Measurements from ENCODE around the gene SEMA7A.
"Not testable (repeated sequence)": the region's sequence is repeated elsewhere in the genome, so short reads cannot be mapped to it uniquely, and the experiment has no call there.

Gene SEMA7A

GRCh38 chr15:74369084-74369745 is 64.5 kb downstream of the SEMA7A start:
- DNase-seq, result no peak

GRCh38 chr15:74368121-74368520 is 65.6 kb downstream of the SEMA7A start:
- DNase-seq, result no peak

GRCh38 chr15:74367296-74367854 is 66.4 kb downstream of the SEMA7A start, which contains the start of gene CYP11A1:
Gene CYP11A1, minus strand, starts transcription at chr15:74367646. Its CDS starts 61 bp downstream, at chr15:74367585.
- DNase-seq, result no peak

GRCh38 chr15:74365598-74366445 is 67.9 kb downstream of the SEMA7A start:
- no peak for DNase-seq

- no peak for DNase-seq
Observed at GRCh38 chr15:74364936-74365597, 68.7 kb downstream of the SEMA7A start.

GRCh38 chr15:74362482-74362881 is 71.3 kb downstream of the SEMA7A start:
- DNase-seq, result no peak

- DNase-seq, result not testable (repeated sequence)
Observed at GRCh38 chr15:74360855-74361254, 72.9 kb downstream of the SEMA7A start.

- not testable (repeated sequence) for DNase-seq
Observed at GRCh38 chr15:74359376-74359775, 74.4 kb downstream of the SEMA7A start.

All from stimulated activated naive CD4-positive, alpha-beta T cell (primary cell).